Psoas muscle (tissue), 8 donors: Measurements from ENCODE around the gene KLHL3. TPM values are rescaled to one million over a fixed set of nuclear protein-coding genes. Genes with fewer than 3 reads are reported as not detected.

ENCODE experiments used
- ATAC-seq, 4 donors: fragments of 200-7000 bp; cut with Tn5 transposase; one replicate each; pipeline ENCODE4 v1.9.1; 2020; ENCODE audit warnings: moderate library complexity in 3 of 4, mild to moderate bottlenecking in 2 of 4
- DNase-seq, 2 donors: peaks; one replicate each; pipeline ENCODE4 v3.0.0-alpha.2; 2020
- H3K27ac ChIP-seq: fragments of 200-600 bp; one replicate; pipeline ENCODE4 v1.8.0; 2022
- H3K27me3 ChIP-seq, 3 donors: fragments of 200-600 bp in 1 of 3; one replicate each; pipeline versions ENCODE4 v1.6.1 to v1.8.0; 2013 to 2022; ENCODE audit warnings: low read length in 2 of 3, mild to moderate bottlenecking in 2 of 3, moderate library complexity in 1 of 3; ENCODE audit not compliant: insufficient read depth in 3 of 3
- H3K36me3 ChIP-seq, 2 donors: fragments of 200-600 bp in 1 of 2; one replicate each; pipeline versions ENCODE4 v1.6.1 to v1.8.0; 2013 to 2022; ENCODE audit warnings: low read depth in 1 of 2, mild to moderate bottlenecking in 1 of 2, moderate library complexity in 1 of 2; ENCODE audit not compliant: insufficient read depth in 1 of 2
- H3K4me1 ChIP-seq: fragments of 200-600 bp; one replicate; pipeline ENCODE4 v1.8.0; 2022
- H3K4me3 ChIP-seq: fragments of 200-600 bp; one replicate; pipeline ENCODE4 v1.8.0; 2022; ENCODE audit warnings: mild to moderate bottlenecking
- H3K9me3 ChIP-seq: fragments of 200-600 bp; one replicate; pipeline ENCODE4 v1.8.0; 2022
- CTCF ChIP-seq: fragments of 200-600 bp; IDR thresholded peaks from one replicate; pipeline ENCODE4 v1.8.0; 2022; ENCODE audit warnings: antibody characterized with exemption
- WGBS, 3 donors: extraction: QIAGEN DNeasy Blood & Tissue Kit; methylation state at CpG; one replicate each; pipeline versions ENCODE4 v1.1.6 to v1.1.7; 2013; 5-methylcytosine and 5-hydroxymethylcytosine counted together
- intact Hi-C, 2 donors: fragments of 100-400 bp; cut with DNase I; formaldehyde crosslinking; loops; one replicate each; pipeline versions ENCODE4 v1.11.0 to v1.14.2; 2022
- polyA plus RNA-seq, 3 donors: library from polyadenylated mRNA; stranded (reverse); fragments of 200-250 nt; gene quantifications; one replicate each; pipeline ENCODE4 v1.2.3, GENCODE V29; 2013
- total RNA-seq, 4 donors: library from RNA; stranded (reverse); fragmentation: NEBNext Ultra II Directional in 2 of 4; extraction: Animal tissue kit (Norgen Biotek cat#: 25700) in 2 of 4; gene quantifications; one replicate each; pipeline versions ENCODE4 v1.2.1 to v1.2.4, GENCODE V29; 2021 to 2023
- donor health status: healthy with polysubstance abuse.
- donor health status: DM: no; HTN: no; CAD: no; lungs with moderate emphysema.
- donor health status: Bipolar disorder and iron deficiency.
- donor health status: healthy.
- donor health status: DM: yes; HTN: yes; CAD: no.
- donor health status: DM: no; HTN: no; CAD: no.
- donor health status: DM: no; HTN: no; CAD: no.
- donor health status: DM: yes; HTN: yes; CAD: no.

Gene KLHL3
- total and polyA plus RNA-seq, 7 donors: 0.69 to 4.3 (median 1.9) TPM

GRCh38 chr5:137761566-137761965 is 25.7 kb upstream of the KLHL3 start:
- Histone ChIP-seq H3K27ac (no peak overlapping the region), H3K4me3 (no peak overlapping the region), H3K4me1 (no peaks in the 10 kb centered on the region), H3K27me3 (no peaks in the 10 kb centered on the region), H3K36me3 (no peaks in the 10 kb centered on the region), H3K9me3 (no peaks in the 10 kb centered on the region)
- 89 to 94% (median 92%) methylated on average over 3 of the region's 3 CpGs for WGBS, 3 donors
- no peak for ATAC-seq
- no peak for TF ChIP-seq CTCF
- intact Hi-C loops: no loop called here
- DNase-seq: no peak

DNA sequence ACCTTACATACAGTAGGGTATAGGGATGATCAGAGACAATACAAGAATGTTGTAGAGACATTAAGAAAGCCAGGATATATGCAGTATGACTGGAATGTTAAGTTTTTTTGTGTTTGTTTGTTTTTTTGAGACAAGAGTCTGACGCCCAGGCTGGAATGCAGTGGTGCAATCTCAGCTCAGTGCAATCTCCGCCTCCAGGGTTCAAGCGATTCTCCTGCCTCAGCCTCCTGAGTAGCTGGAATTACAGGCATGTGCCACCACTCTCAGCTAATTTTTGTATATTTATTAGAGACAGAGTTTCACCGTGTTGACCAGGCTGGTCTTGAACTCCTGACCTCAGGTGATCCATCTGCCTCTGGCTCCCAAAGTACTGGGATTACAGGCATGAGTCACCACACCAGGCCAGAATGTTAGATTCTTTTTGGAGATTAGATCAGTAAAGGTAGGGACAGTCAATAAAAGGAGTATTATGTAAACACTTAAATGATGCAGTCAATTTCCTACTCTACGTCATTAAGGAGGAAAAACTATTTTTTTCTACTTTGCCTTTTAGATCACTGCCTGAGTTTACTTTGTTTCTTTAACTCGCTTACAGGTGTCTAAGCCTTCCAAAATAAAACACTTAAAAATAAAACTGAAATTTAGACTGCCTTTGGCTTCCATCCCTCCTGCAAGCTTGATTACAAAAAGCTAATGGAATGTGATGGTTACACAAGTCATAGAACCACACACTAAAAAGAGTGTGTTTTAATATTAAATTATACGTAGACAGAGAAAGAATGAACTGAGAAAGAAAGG is 25.0 kb upstream of the KLHL3 start:
- Histone ChIP-seq H3K36me3 (no peaks in the 10 kb centered on the region), H3K27me3 (no peaks in the 10 kb centered on the region), H3K27ac (no peak overlapping the region), H3K4me3 (no peak overlapping the region), H3K9me3 (no peaks in the 10 kb centered on the region), H3K4me1 (no peaks in the 10 kb centered on the region)
- no peak for DNase-seq
- no peak for ATAC-seq
- intact Hi-C loops: no loop called here
- WGBS, 3 donors: 87 to 89% (median 87%) methylated on average over 7 of the region's 7 CpGs
- TF ChIP-seq CTCF: no peak

- intact Hi-C loops: no loop called here
- 94 to 99% (median 95%) methylated on average over 4 of the region's 4 CpGs for WGBS, 3 donors
- ATAC-seq: no peak
These were observed 24.4 kb upstream of the KLHL3 start for GRCh38 chr5:137760294-137760693.

DNA sequence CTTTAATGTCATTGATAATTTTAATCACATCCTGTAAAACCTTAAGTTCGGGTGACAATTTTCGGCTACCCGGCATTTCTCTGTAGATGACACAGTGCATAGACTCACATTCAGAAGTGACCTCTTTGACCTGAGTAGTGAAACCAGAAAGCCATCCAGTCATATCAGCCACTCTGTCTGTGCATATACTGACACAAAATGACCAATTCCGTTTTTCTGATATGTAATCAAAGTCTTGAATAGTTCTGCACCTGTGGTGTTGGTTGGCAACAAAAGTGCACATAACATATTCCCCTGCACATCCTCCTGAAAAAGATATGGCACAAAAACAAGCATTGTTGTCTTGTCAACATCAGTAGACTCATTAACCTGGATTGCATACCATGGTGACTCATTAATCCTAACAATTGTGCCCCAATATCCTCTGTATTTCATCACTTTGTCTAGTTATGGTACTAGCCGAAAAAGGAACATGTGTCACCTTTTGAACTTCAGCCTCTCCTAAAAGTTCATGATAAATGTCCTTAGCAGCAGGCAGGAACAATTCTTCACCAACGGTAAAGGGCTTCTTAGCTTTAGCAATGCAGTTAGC is 22.9 kb upstream of the KLHL3 start:
- no peak for TF ChIP-seq CTCF
- Histone ChIP-seq H3K36me3 (no peaks in the 10 kb centered on the region), H3K27me3 (no peaks in the 10 kb centered on the region), H3K9me3 (no peaks in the 10 kb centered on the region), H3K27ac (no peak overlapping the region), H3K4me1 (no peaks in the 10 kb centered on the region), H3K4me3 (no peak overlapping the region)
- ATAC-seq (no peak), DNase-seq (no peak)
- intact Hi-C loops: loop anchor here in 1 of 2 donors (10.0 kb wide), 1 partner anchor 376 kb away; the partner anchor contains the start of gene NME5
- 78 to 81% (median 78%) methylated on average over 6 of the region's 6 CpGs for WGBS, 3 donors

More at GRCh38 chr5:137760294-137760693, 24.4 kb upstream of the KLHL3 start:
- Histone ChIP-seq H3K9me3 (no peaks in the 10 kb centered on the region), H3K4me1 (no peaks in the 10 kb centered on the region), H3K27me3 (no peaks in the 10 kb centered on the region), H3K4me3 (no peak overlapping the region), H3K27ac (no peak overlapping the region), H3K36me3 (no peaks in the 10 kb centered on the region)
- no peak for TF ChIP-seq CTCF
- DNase-seq: no peak
